ENCODE data around the gene METTL25B. TPM values are rescaled to one million over a fixed set of nuclear protein-coding genes. Genes with fewer than 3 reads are reported as not detected.

The METTL25B gene
- total RNA-seq, 3 donors from 2014 or later: 15.5 to 41.3 (median 30.2) TPM

DNA sequence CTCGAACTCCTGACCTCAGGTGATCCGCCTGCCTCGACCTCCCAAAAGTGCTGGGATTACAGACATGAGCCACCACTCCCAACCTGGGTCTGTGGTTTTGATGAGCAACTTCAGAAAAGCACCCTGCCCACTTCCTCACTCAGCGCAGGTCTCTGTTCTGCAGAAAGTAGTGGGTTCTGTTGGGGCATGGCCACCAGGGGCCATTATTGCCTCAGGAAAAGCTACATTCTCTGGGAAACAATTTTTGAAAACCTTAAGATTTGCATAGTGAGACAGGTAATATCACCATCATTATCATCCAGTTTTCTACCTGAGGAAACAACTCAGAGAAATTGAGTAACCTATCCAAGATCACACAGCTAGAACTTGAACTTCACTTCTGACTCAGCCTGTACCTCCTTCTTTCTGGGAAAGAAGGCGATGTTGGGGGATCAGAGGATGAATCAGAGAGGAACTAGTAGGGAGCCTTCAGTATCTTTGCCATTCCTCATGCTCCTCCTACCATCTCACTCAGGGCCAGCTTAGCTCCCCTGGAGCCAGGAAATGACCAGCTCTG is 44.0 kb upstream of the METTL25B start:
- Histone ChIP-seq H3K9me3 (no peaks in the 10 kb centered on the region), H3K4me3 (no peak overlapping the region), H3K27ac (no peak overlapping the region), H3K36me3 (no peaks in the 10 kb centered on the region), H3K4me1 (no peaks in the 10 kb centered on the region), H3K27me3 (no peaks in the 10 kb centered on the region)
- intact Hi-C loops (cut with DNase I; ENCODE audit: low total_unique reads): no loop called here
- TF ChIP-seq, protein P1, sequence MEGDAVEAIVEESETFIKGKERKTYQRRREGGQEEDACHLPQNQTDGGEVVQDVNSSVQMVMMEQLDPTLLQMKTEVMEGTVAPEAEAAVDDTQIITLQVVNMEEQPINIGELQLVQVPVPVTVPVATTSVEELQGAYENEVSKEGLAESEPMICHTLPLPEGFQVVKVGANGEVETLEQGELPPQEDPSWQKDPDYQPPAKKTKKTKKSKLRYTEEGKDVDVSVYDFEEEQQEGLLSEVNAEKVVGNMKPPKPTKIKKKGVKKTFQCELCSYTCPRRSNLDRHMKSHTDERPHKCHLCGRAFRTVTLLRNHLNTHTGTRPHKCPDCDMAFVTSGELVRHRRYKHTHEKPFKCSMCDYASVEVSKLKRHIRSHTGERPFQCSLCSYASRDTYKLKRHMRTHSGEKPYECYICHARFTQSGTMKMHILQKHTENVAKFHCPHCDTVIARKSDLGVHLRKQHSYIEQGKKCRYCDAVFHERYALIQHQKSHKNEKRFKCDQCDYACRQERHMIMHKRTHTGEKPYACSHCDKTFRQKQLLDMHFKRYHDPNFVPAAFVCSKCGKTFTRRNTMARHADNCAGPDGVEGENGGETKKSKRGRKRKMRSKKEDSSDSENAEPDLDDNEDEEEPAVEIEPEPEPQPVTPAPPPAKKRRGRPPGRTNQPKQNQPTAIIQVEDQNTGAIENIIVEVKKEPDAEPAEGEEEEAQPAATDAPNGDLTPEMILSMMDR (IDR thresholded peaks at IDR 0.05): no peak
- TF ChIP-seq POLR2A (IDR thresholded peaks at IDR 0.05) (no peak), POLR2AphosphoS5 (IDR thresholded peaks at IDR 0.05) (no peak)
- DNase-seq (ENCODE audit: low spot score in 2 of 2): no peak

DNA sequence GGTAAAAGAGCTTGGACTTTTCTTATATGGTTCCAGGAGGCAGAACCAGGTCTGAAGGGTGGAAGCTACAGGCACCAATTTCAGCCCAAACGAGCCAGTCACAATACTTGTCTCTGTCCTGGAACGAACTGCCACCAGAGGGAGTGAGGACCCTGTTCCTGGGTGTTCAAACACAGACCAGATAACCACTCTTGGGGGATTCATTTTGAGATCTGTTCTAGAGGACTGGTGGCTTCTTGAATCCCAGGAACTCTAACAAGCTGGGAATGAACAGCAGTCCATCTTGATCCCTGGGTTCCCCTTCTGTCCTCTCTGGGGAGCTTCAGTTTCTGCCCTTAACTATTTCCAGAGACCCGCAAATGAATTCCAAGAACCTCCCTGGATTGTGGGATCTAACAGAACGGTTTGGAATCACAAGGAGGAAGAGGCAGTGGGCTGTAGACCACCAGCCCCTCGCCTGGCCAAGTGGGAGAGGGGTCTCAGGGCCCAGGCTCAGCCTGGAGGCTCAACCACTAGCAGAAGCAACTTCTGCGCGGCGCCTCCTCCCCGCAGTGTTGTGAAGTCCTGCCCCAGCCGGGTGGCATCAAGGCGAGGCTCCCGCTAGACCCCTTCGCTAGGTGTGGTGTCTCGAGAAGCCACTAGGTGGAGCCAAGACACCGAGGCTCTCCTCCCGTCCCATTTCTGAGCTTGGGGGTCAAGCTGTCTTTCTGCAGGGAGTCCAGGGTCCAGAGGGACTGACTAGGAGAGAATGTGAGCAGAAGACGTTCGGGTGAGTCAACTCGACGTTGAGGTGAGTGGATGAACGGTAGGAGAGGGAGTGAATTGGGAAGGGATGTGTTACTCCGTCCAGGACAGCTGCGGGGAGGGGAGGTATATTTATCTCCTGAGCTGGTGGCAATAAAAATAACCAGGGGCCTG is 39.0 kb upstream of the METTL25B start:
- Histone ChIP-seq H3K27me3 (no peaks in the 10 kb centered on the region), H3K9me3 (no peaks in the 10 kb centered on the region), H3K27ac (peak overlapping the region; percentile 26 to 90), H3K36me3 (no peaks in the 10 kb centered on the region), H3K4me3 (peak overlapping the region in 2 of 3 donors; percentile 1 to 56), H3K4me1 (peaks cover 21 to 43% of the 10 kb centered on the region in 2 donors)
- intact Hi-C loops (cut with DNase I; ENCODE audit: low total_unique reads): loop anchor here (2.0 kb wide), 1 partner anchor 36 kb away; no protein-coding TSS in a partner anchor
- DNase-seq (ENCODE audit: low spot score in 2 of 2): peak; percentile 72 to 83
- TF ChIP-seq, protein P1 (IDR thresholded peaks at IDR 0.05): peak; percentile 86 to 98 (median 91)
- TF ChIP-seq POLR2AphosphoS5 (IDR thresholded peaks at IDR 0.05) (peak in 2 of 3 donors; percentile 28 to 33), POLR2A (IDR thresholded peaks at IDR 0.05) (no peak)

DNA sequence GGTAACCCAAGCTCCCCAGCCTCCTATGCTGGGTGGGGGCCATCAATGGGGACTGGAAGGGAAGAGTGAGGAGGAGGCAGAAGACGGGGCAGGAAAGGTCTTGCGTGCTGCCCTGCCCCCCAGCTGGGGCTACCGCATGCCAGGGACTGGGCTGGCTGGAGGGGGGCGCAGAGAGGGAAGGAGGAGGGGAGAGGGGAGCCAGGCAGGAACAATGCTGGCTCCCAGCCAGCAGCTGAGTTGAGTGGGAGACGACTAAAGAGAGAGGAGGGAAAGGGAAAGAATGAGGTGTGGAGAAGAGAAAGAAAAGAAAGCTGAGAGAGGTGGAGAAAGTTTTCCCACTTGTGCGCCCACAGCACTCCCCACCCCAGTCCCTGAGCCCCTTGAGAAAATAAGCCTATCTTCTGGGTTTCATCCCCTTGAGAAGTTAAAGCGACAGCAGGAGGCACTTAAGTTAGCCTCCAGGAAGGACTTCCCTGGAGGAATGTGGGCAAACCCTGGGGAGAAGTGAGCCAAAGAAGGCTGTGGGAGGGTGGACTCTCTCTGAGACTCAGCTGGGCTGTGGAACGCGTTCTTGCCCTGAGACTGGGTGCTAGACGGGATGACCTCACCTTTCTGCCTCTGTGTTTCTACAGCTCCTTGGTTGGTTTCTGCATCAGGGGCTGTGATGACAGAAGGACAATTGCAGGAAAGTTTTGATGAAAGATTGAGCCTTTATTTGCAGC is 38.2 kb upstream of the METTL25B start:
- TF ChIP-seq POLR2A (IDR thresholded peaks at IDR 0.05) (no peak), POLR2AphosphoS5 (IDR thresholded peaks at IDR 0.05) (no peak)
- TF ChIP-seq, protein P1 (IDR thresholded peaks at IDR 0.05): no peak
- H3K27me3 ChIP-seq: no peaks in the 10 kb centered on the region
- H3K4me3 ChIP-seq: peak overlapping the region in 1 of 3 donors; percentile 56
- intact Hi-C loops (cut with DNase I; ENCODE audit: low total_unique reads): loop anchor here (2.0 kb wide), 1 partner anchor 35 kb away; no protein-coding TSS in a partner anchor
- no peaks in the 10 kb centered on the region for H3K36me3 ChIP-seq
- H3K9me3 ChIP-seq: no peaks in the 10 kb centered on the region
- peak overlapping the region; percentile 84 to 90 for H3K27ac ChIP-seq
- DNase-seq (ENCODE audit: low spot score in 2 of 2): no peak
- peaks cover 21 to 43% of the 10 kb centered on the region in 2 donors for H3K4me1 ChIP-seq

DNA sequence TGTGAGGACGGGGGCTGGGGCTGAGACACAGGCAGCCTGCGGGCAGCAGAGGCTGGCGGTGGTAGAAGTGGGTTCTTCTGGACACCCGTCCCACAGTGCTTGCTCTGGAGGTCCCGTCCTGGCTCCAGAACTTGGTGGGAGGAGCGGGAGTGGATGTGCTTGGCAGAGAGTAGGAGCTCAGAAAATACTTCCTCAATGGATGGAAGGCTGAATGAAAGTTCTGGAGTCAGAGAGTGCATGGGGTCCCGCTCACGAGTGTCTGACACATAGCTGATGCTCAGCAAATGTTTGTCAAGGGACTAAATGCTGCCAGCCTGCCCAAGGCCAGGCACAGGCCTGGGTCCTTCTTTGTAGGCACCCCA is 37.6 kb upstream of the METTL25B start:
- H3K9me3 ChIP-seq: no peaks in the 10 kb centered on the region
- no peak overlapping the region for H3K4me3 ChIP-seq
- DNase-seq (ENCODE audit: low spot score in 2 of 2): no peak
- H3K27me3 ChIP-seq: no peaks in the 10 kb centered on the region
- TF ChIP-seq POLR2AphosphoS5 (IDR thresholded peaks at IDR 0.05) (no peak), POLR2A (IDR thresholded peaks at IDR 0.05) (no peak)
- TF ChIP-seq, protein P1 (IDR thresholded peaks at IDR 0.05): no peak
- peak overlapping the region; percentile 84 to 90 for H3K27ac ChIP-seq
- intact Hi-C loops (cut with DNase I; ENCODE audit: low total_unique reads): no loop called here
- H3K36me3 ChIP-seq: no peaks in the 10 kb centered on the region
- H3K4me1 ChIP-seq: peaks cover 21 to 43% of the 10 kb centered on the region in 2 donors
